NOMO-1 treated with DMSO at 0.1 percent for 48 hours (cell line): ENCODE results near the gene C15orf39.
"Not testable (repeated sequence)": the region's sequence is repeated elsewhere in the genome, so short reads cannot be mapped to it uniquely, and the experiment has no call there.

ENCODE experiments used
- DNase-seq: peaks from one replicate; lab custom pipeline; 2025; ENCODE audit not compliant: unreplicated experiment; lab: John Stamatoyannopoulos, UW

Gene C15orf39

GRCh38 chr15:75229191-75230015, 27.7 kb downstream of the C15orf39 start:
- DNase-seq, result no peak

GRCh38 chr15:75230016-75230343, 28.3 kb downstream of the C15orf39 start:
- no peak for DNase-seq

GRCh38 chr15:75230551-75231371, 29.1 kb downstream of the C15orf39 start:
- DNase-seq, result no peak

- DNase-seq, result no peak
Observed at GRCh38 chr15:75231836-75232235, 30.2 kb downstream of the C15orf39 start.

GRCh38 chr15:75232252-75232813, 30.7 kb downstream of the C15orf39 start:
- no peak for DNase-seq

DNA sequence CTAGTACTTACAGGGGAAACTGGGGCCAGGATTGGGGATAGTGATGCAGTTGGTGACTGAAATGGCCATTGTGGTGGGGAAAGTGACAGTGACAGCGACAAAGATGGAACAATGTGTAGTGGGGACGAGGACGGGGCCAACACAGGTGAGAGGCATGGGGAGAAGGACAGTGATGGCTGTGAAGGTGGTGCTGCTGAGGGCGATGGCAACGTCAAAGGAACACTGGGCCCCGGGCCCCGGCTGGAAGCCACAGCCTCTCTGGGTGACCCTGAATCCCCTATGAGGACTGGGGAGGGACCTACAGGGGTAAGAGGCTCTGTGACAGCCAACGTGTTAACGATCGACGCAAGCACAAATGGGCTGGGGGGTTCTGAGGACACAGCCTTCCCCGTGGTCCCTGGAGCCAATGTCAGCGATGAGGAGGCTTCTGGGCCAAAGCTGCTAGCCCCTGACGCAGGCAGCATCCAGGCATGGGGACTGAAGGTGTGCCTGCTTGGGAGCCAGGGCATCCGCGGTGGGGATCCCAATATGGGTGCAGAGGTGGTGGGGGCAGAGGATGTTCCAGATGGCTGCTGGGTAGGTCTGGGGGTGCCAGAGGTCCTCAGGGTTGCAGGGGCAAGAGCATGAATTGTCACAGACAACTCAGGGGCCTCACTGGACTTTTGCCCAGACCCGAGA, 31.3 kb downstream of the C15orf39 start:
- no peak for DNase-seq

DNA sequence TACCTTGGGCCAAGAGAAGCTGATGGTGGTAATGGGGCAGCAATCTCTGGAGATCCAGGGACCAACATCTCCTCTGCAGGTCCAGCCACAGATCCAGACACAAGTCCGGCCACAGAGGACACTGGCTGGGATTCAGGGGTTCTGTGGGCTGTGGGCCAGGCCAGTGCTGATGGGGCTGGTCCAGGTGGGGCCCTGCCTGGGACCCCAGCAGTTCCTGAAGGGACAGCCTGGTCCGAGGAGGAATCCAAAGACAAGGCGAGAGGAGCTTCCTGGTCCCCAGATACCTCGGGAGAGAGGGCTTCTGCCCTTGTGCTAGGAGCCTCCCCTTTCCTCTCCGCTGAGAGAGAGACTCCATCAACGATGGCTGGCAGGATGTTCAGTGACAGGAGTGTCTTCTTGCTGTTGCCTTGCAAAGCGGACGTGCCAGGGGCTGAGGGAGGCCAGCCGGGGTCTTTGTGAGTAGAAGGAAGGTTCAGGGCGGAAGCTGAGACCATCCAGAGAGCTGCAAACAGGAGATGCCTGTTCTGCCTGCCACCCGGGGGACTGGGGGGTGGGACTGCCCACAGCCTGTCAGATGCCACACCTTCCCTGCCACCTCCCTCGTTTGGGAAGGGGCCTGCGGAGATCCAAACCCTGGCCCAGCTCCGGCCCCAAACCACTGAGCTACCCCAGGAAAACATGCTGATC, 32.0 kb downstream of the C15orf39 start:
- DNase-seq, result no peak

DNA sequence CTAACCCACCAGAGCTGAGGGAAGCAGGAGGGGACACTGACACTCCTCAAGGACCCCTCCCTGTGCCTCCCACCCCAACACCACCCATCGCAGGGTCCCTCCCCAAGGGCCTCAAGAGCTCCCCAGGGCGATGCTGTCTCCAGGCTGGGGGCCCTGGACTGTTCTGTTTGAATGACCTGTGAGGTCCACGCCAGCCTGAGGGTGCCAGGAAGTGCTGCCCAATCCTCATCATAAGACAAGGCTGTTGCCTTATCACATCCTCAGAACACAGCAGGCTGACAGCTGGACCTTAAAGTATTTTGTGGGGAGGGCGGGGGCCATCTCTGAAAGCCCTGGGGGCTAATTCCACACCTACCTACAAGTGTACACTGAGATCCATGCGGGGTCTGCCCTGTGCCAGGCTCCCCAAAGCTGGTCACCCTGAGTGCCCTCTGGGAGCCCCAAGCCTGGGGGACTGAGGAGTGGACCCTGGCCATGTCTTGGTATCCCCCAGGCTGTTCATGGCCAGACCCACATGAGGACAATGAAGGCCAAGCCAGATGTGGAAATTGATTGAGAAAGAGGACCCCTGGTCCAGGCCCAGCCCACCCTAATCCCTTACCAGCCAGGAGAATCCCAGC, 32.6 kb downstream of the C15orf39 start:
- DNase-seq, result no peak

DNA sequence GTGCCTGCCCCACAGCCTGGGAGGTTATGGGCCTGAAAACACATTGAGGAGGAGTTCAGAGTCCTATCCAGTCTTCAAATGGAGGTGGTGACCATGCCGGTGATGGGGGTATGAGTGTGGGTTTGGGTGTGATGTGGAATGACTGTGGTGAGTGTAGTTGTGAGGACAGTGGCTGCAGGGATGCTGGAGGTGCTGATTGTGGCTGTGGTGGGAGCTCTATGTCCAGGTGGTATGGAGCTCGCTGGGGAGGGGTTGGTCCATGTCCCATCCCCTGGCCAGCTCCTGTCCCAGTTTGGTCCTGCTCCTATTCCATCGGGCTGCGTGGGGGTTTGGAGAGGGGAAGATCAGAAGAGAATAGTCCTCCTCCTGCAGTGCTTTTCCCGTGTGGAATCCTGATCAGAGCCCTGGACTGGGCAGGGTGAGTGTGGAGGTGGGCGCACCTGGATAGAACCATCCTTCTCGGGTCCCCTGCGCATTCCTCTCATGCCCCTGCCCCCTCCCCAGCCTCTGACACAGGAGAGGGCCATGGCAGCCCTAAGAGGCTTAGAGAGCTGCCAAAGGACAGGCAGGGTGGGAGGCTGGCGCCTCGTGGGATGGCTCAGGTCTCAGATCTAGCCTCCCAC, 33.5 kb downstream of the C15orf39 start:
- no peak for DNase-seq

- no peak for DNase-seq
Observed at GRCh38 chr15:75235760-75236729, 34.4 kb downstream of the C15orf39 start.

- no peak for DNase-seq
Observed at GRCh38 chr15:75237316-75237982, 35.8 kb downstream of the C15orf39 start.

- DNase-seq, result no peak
Observed at GRCh38 chr15:75238150-75238549, 36.5 kb downstream of the C15orf39 start.

- not testable (repeated sequence) for DNase-seq
Observed at GRCh38 chr15:75245741-75246140, 44.1 kb downstream of the C15orf39 start.

GRCh38 chr15:75248991-75249390, 47.3 kb downstream of the C15orf39 start:
- not testable (repeated sequence) for DNase-seq

DNA sequence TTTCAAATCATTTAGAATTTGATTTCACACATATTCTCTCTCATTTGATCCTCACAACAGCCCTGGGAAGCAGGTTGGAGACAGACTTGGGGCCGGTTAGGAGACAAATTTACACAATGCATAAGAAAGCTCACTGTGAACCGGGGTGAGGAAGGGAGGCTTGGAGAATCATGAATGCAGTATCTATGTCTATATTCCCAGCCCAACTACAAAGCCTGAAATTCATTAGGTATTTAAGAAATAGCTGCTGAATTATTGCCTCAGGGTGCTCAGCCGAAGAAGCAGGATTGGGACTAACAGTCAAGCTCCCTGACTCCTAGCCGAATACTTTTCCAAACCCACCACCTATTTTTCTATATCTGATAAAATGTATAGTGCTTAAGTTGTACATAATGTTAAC, 48.0 kb downstream of the C15orf39 start:
- no peak for DNase-seq

GRCh38 chr15:75251343-75251742, 49.7 kb downstream of the C15orf39 start:
- DNase-seq, result not testable (repeated sequence)

GRCh38 chr15:75252285-75252684, 50.6 kb downstream of the C15orf39 start:
- not testable (repeated sequence) for DNase-seq

GRCh38 chr15:75258034-75258433, 56.4 kb downstream of the C15orf39 start, which contains the start of gene GOLGA6C:
TSS of gene GOLGA6C (plus strand) at chr15:75258334. CDS start at chr15:75258599, 265 bp downstream.
- DNase-seq, result not testable (repeated sequence)
